Mesodermal cell (in vitro differentiated cells): ENCODE measurements around the gene PNLIPRP2.

Experiments used
- H3K27ac ChIP-seq: 2 replicates; pipeline ENCODE4 v1.7.0; 2013; ENCODE audit warnings: mild to moderate bottlenecking, low read depth, low read length, moderate library complexity; ENCODE audit not compliant: severe bottlenecking
- H3K36me3 ChIP-seq: 2 replicates; pipeline ENCODE4 v1.7.1; 2013; ENCODE audit warnings: mild to moderate bottlenecking, low read length, moderate library complexity; ENCODE audit not compliant: control insufficient read depth, insufficient read depth
- H3K4me1 ChIP-seq: one replicate; pipeline ENCODE4 v1.7.1; 2013; ENCODE audit warnings: mild to moderate bottlenecking, low read length; ENCODE audit not compliant: insufficient read depth, control insufficient read depth, poor library complexity, severe bottlenecking
- H3K4me3 ChIP-seq: 2 replicates; pipeline ENCODE4 v1.7.0; 2013; ENCODE audit warnings: low read length, control low read depth, mild to moderate bottlenecking; ENCODE audit not compliant: insufficient read depth, poor library complexity, severe bottlenecking; ENCODE audit errors: extremely low read depth
- H3K9me3 ChIP-seq: 2 replicates; pipeline ENCODE4 v1.7.1; 2013; ENCODE audit warnings: mild to moderate bottlenecking, low read length, moderate library complexity; ENCODE audit not compliant: control insufficient read depth
- WGBS, 2 experiments: methylation state at CpG; one replicate each; pipeline ENCODE4 v1.1.5; 2013; ENCODE audit warnings: missing lambda C conversion rate in 2 of 2; ENCODE audit not compliant: insufficient coverage in 2 of 2; 5-methylcytosine and 5-hydroxymethylcytosine counted together

The PNLIPRP2 gene

DNA sequence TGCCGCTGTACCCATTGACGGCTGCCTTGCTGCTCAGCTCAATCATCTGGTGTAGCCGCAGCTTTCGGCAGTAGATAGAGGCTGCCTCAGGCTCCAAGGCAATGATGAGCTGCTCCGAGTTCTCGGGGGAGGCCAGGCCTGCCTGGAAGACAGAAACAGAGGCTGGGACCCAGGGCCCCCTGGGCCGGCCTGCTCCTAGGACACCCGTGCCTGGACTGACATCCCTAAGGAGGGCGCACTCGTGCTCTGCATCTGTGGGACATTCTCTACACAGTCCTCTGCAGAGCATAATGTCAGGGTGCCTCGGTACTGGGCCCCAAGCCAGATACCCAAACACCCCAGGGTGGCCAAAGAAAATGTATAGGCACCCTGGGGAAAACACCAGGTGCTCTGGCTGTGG, 63.1 kb downstream of the PNLIPRP2 start:
- 91 to 97% methylated on average over 10 to 11 of the region's 11 CpGs for WGBS, 2 experiments
- Histone ChIP-seq H3K4me1 (peaks cover 11% of the 10 kb centered on the region), H3K9me3 (no peaks in the 10 kb centered on the region), H3K4me3 (no peak overlapping the region), H3K27ac (no peak overlapping the region), H3K36me3 (no peaks in the 10 kb centered on the region)

DNA sequence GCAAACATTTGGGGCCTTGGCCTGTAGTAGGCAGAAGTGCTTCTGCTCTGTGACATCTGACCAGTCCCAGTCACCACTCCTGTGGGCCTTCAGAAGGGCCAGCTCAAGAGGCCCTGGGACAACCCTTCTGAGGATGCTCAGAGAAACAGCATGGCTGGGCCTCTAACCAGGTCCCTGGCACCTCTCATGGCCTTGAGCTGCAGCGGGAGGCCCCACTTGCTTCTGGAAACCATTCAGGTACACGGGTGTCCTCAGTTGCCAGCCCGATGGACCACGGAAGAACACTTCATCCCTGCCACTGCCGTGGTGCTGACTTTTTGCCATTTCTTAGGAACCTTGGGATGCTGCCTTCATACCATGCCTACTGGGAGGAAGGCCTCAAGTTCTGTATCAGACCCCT, 64.0 kb downstream of the PNLIPRP2 start:
- H3K4me3 ChIP-seq = no peak overlapping the region
- 90 to 92% methylated on average over 5 of the region's 5 CpGs for WGBS, 2 experiments
- peaks cover 15% of the 10 kb centered on the region for H3K4me1 ChIP-seq
- H3K36me3 ChIP-seq = no peaks in the 10 kb centered on the region
- no peaks in the 10 kb centered on the region for H3K9me3 ChIP-seq
- H3K27ac ChIP-seq = no peak overlapping the region

DNA sequence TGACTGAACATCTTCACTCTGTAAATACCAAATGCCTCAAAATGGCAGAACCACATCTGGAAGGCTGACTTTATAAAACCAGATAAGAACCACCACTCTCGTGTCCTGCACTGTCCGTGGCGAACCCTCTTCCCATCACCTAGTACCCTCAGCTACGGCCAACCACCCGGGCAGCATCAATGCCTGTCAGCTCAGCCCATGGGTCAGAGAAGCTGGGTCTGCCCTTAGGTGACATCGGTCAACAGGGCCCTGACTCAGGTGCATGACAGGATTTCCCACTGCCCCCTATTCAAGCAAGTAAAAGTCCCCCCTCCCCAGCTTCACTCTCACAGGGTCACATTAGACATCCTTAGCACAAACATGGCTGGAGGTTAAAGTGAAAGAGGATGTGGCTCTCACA, 65.1 kb downstream of the PNLIPRP2 start:
- Histone ChIP-seq H3K9me3 (no peaks in the 10 kb centered on the region), H3K27ac (no peak overlapping the region), H3K36me3 (no peaks in the 10 kb centered on the region), H3K4me3 (no peak overlapping the region), H3K4me1 (peaks cover 15% of the 10 kb centered on the region)
- WGBS, 2 experiments = 89 to 96% methylated on average over 5 to 6 of the region's 6 CpGs

DNA sequence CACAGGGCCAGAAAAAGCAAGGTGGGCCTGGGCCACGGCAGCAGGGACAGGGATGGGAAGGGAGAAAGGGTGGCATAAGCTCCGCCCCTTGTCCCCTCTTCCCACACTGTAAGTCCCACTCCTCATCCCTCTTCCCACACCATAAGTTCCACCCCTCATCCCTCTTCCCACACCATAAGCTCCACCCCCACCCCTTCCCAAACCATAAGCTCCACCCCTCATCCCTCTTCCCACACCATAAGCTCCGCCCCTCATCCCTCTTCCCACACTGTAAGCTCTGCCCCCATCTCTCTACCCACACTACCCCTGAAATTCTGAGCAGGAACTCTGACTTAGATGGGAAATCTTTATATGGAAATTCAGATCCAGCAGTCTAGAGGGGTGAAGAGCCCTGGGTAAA, 65.9 kb downstream of the PNLIPRP2 start:
- 100% methylated on average over 2 of the region's 3 CpGs; no CpG with 5 or more reads in 1 of the 2 experiments for WGBS, 2 experiments
- no peaks in the 10 kb centered on the region for H3K9me3 ChIP-seq
- no peak overlapping the region for H3K4me3 ChIP-seq
- no peaks in the 10 kb centered on the region for H3K36me3 ChIP-seq
- H3K4me1 ChIP-seq = peaks cover 15% of the 10 kb centered on the region
- no peak overlapping the region for H3K27ac ChIP-seq

DNA sequence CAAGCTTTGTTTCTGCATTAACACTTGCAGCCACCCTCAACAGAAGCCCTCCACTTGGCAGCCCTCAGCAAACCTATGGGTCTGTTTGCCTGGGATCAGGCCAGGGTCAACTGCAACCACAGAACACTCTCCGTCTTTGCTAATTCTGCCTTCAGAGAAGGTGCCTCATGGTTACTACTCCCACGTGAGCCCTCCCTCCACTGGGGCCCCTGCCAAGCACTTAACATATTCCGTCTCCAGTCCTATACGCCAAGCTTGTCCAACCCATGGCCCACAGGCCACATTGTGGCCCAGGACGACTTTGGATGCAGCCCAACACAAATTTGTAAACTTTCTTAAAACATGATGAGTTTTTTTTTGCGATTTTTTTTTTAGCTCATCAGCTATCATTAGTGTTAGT, 66.9 kb downstream of the PNLIPRP2 start:
- peaks cover 15% of the 10 kb centered on the region for H3K4me1 ChIP-seq
- WGBS, 2 experiments = 74% methylated on average over 4 to 5 of the region's 6 CpGs
- no peak overlapping the region for H3K27ac ChIP-seq
- H3K4me3 ChIP-seq = no peak overlapping the region
- H3K36me3 ChIP-seq = no peaks in the 10 kb centered on the region
- no peaks in the 10 kb centered on the region for H3K9me3 ChIP-seq

DNA sequence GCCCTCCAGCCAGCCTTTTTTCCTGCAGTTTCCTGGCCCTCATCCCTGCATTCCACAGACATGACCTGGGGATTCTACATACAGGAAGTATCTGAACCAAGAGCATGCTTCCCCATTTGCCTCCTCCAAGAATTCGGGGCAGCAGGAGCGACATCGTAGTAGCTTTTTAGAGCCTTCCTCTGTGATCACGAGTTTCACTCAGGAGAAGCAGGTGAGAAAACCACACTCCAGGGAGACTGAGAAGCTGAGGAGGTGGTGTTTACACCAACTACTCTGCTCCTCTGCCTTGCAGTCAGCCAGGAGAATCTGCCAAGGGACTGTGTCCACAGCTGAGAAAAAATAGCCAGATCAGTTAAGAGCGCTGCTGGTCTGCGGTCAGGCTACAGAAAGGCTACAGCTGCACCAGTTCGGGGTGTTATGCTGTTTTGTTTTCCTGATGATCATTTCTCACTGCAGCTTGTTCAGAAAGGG, 67.5 kb downstream of the PNLIPRP2 start:
- 54 to 60% methylated on average over 6 to 7 of the region's 7 CpGs for WGBS, 2 experiments
- Histone ChIP-seq H3K9me3 (no peaks in the 10 kb centered on the region), H3K36me3 (no peaks in the 10 kb centered on the region), H3K27ac (no peak overlapping the region), H3K4me3 (no peak overlapping the region), H3K4me1 (peaks cover 15% of the 10 kb centered on the region)

DNA sequence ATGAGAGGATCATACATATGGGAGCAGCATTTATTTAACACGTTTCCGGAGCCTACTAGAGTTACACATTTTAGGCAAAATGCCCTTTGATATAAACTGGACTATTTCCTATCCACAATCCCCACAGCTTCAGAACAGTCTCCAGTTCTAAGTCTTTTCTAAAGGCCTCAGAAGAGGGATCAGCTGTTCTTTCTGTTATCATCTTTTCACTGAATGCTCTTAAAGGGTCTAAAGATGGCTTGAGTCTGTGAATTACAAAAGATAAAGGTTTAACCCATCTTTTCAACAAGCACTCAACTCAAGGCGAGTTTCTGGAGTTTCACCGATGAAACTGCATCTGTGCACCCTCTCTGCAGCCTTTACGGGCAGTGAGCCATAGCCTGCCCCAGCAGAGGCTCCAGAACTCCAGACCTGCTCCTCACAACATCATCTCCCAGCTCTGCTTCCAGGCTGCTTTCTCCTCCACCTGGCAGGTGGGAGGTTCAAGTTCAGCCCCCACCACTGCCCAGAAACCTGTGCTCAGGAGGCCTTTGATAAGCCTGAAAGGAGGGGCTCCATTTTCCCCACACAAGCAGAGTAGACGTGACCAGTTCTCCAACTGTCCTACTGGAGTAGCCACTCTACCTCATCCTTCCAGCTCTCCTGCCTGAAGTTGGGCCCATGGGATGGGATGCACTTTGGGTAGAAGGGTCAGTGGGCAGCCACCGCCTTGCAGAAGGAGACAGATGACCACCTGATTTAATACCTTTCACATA, 68.2 kb downstream of the PNLIPRP2 start:
- H3K27ac ChIP-seq = no peak overlapping the region
- peaks cover 16% of the 10 kb centered on the region for H3K4me1 ChIP-seq
- H3K9me3 ChIP-seq = no peaks in the 10 kb centered on the region
- no peak overlapping the region for H3K4me3 ChIP-seq
- H3K36me3 ChIP-seq = no peaks in the 10 kb centered on the region
- WGBS, 2 experiments = 79 to 81% methylated on average over 3 to 6 of the region's 7 CpGs

DNA sequence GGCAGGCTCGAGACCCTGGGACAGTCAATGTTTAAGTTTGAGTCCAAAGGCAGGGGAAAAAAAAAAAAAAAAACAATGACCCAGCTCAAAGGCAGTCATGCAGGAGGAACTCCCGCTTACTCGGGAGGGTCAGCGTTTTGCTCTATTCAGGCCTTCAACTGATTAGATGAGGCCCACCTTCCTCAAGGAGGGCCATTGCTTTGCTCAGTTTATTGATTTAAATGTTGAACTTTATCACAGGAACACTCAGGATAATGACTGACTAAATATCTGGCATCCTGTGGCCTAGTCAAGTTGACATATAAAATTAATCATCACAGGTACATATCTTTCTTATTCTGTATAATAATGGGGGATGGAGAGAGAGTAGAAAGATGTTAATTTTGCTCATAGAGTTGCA, 69.0 kb downstream of the PNLIPRP2 start:
- no peaks in the 10 kb centered on the region for H3K9me3 ChIP-seq

DNA sequence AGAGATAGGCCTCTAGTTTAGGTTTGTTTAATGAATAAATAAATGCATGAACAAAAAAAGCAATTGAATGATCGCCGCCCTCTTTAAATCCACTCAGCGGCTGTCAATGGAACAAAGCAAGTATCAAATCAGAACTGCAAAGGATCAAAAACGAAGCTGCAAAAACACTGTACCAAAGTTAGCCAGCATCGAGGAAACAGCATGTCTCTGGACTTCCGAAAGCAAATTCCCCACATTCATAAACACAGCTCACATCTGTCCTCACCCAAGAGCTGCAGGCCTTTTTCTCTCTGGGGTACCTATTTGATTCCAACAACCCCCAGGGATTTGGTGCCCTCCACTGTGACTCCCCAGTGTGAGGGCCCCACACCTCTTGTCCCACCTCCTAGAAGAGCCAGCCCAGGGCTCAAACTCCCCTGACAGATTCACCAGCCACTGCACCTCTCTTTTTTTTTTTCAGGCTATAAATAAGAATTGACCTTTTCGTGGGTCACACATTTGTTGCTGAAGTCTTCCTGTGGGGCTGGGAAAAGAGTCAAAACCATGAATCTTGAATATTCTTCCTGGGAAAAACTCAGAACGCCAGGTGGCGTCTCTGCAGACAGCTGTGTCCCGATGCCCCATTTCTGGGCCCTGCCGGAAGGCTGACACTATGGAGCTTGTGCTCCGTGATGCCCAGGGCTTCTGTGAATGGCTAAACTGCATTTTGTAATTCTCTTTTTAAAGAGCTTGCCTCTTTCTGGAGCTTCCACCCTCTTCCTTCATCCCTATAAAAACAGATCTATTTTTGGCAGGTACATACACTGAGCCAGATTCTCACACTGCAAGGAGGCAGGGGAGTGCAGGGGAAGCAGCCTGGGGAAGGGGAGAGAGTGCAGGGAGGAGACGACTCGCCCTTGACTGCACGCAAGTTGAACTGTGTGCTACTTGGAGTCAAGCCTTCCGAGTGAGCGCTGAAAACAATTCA, 69.9 kb downstream of the PNLIPRP2 start:
- H3K4me3 ChIP-seq = no peak overlapping the region
- H3K27ac ChIP-seq = no peak overlapping the region
- no peaks in the 10 kb centered on the region for H3K9me3 ChIP-seq
- H3K4me1 ChIP-seq = peaks cover 19% of the 10 kb centered on the region
- WGBS, 2 experiments = 56 to 60% methylated on average over 13 to 15 of the region's 17 CpGs
- H3K36me3 ChIP-seq = no peaks in the 10 kb centered on the region

More for the DNA sequence above, 69.0 kb downstream of the PNLIPRP2 start:
- Histone ChIP-seq H3K27ac (no peak overlapping the region), H3K4me3 (no peak overlapping the region), H3K36me3 (no peaks in the 10 kb centered on the region), H3K4me1 (peaks cover 19% of the 10 kb centered on the region)
- WGBS, 2 experiments = 89 to 93% methylated on average over 2 to 4 of the region's 4 CpGs

DNA sequence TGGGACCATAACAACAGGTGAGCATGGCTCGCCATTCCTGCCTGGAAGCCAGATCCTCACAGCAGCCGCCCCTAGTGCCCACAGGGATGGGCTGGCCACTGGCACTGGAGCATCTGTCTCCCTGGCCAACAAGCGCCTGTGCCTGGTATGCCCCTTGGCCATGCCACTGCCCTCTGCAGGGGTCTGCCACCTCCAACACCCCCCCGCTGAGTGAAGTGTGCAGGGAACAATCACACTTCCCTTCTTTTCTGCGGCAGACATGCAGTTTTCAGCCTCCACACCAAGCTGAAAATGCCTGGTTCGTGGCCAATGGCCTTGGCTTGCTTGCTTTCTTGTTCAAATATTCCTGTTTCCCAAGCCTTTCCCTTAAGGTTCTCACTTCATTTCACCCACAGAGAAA, 70.9 kb downstream of the PNLIPRP2 start:
- WGBS, 2 experiments = 77 to 84% methylated on average over 6 of the region's 6 CpGs

More for the DNA sequence above, 70.9 kb downstream of the PNLIPRP2 start:
- H3K4me3 ChIP-seq = no peak overlapping the region
- no peaks in the 10 kb centered on the region for H3K9me3 ChIP-seq
- no peak overlapping the region for H3K27ac ChIP-seq
- H3K4me1 ChIP-seq = peaks cover 19% of the 10 kb centered on the region
- H3K36me3 ChIP-seq = no peaks in the 10 kb centered on the region
